ENCODE results near the gene FOXJ1. TPM values are rescaled to one million over a fixed set of nuclear protein-coding genes. Genes with fewer than 3 reads are reported as not detected.
A peak's percentile ranks its signal among the peaks of the same experiment; 100 is the strongest.

The FOXJ1 gene
- total and polyA plus RNA-seq, 2 of the 13 experiments (the other 11 are each of a cell fraction or from before 2014, with no cell fraction given), result 0.98 to 1.6 TPM

- TF ChIP-seq PCBP1 (IDR thresholded peaks at IDR 0.05; ENCODE audit: borderline replicate concordance, low read depth, low read length) (peak; percentile 85; the same call in 1 of the 2 replicates), ZNF564 (CRISPR knock-in tag; IDR thresholded peaks at IDR 0.05) (no peak), BCL6 (CRISPR knock-in tag; IDR thresholded peaks at IDR 0.05) (0 out of 2 replicates have a peak, but pooled peaks have one; percentile 21), CBFB (CRISPR knock-in tag; IDR thresholded peaks at IDR 0.05) (0 out of 2 replicates have a peak, but pooled peaks have one; percentile 0), PHF8 (CRISPR knock-in tag; IDR thresholded peaks at IDR 0.05) (peak; percentile 97), FOXK2 (IDR thresholded peaks at IDR 0.05) (no peak), ZSCAN25 (CRISPR knock-in tag; IDR thresholded peaks at IDR 0.05) (peak; percentile 73), IKZF4 (CRISPR knock-in tag; IDR thresholded peaks at IDR 0.05; ENCODE audit: borderline replicate concordance, low read depth, not compliant biosample characterization) (peak; percentile 68), ZNF747 (CRISPR knock-in tag; IDR thresholded peaks at IDR 0.05; ENCODE audit: borderline replicate concordance) (peak; percentile 14; the same call in 1 of the 2 replicates), NFYC (CRISPR knock-in tag; IDR thresholded peaks at IDR 0.05) (no peak), SMAD3 (CRISPR knock-in tag; IDR thresholded peaks at IDR 0.05) (0 out of 2 replicates have a peak, but pooled peaks have one; percentile 26), ZNF776 (CRISPR knock-in tag; IDR thresholded peaks at IDR 0.05) (0 out of 2 replicates have a peak, but pooled peaks have one; percentile 34), ZNF468 (CRISPR knock-in tag; IDR thresholded peaks at IDR 0.05) (no peak), ATF7 (IDR thresholded peaks at IDR 0.05) (no peak), ATF7 (CRISPR knock-in tag; IDR thresholded peaks at IDR 0.05) (0 out of 2 replicates have a peak, but pooled peaks have one; percentile 18)
- TF ChIP-seq, protein P1, sequence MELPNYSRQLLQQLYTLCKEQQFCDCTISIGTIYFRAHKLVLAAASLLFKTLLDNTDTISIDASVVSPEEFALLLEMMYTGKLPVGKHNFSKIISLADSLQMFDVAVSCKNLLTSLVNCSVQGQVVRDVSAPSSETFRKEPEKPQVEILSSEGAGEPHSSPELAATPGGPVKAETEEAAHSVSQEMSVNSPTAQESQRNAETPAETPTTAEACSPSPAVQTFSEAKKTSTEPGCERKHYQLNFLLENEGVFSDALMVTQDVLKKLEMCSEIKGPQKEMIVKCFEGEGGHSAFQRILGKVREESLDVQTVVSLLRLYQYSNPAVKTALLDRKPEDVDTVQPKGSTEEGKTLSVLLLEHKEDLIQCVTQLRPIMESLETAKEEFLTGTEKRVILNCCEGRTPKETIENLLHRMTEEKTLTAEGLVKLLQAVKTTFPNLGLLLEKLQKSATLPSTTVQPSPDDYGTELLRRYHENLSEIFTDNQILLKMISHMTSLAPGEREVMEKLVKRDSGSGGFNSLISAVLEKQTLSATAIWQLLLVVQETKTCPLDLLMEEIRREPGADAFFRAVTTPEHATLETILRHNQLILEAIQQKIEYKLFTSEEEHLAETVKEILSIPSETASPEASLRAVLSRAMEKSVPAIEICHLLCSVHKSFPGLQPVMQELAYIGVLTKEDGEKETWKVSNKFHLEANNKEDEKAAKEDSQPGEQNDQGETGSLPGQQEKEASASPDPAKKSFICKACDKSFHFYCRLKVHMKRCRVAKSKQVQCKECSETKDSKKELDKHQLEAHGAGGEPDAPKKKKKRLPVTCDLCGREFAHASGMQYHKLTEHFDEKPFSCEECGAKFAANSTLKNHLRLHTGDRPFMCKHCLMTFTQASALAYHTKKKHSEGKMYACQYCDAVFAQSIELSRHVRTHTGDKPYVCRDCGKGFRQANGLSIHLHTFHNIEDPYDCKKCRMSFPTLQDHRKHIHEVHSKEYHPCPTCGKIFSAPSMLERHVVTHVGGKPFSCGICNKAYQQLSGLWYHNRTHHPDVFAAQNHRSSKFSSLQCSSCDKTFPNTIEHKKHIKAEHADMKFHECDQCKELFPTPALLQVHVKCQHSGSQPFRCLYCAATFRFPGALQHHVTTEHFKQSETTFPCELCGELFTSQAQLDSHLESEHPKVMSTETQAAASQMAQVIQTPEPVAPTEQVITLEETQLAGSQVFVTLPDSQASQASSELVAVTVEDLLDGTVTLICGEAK (IDR thresholded peaks at IDR 0.05), result no peak
- TF ChIP-seq, protein P1 (CRISPR knock-in tag; IDR thresholded peaks at IDR 0.05), result peak; percentile 49
- TF ChIP-seq, protein P2, sequence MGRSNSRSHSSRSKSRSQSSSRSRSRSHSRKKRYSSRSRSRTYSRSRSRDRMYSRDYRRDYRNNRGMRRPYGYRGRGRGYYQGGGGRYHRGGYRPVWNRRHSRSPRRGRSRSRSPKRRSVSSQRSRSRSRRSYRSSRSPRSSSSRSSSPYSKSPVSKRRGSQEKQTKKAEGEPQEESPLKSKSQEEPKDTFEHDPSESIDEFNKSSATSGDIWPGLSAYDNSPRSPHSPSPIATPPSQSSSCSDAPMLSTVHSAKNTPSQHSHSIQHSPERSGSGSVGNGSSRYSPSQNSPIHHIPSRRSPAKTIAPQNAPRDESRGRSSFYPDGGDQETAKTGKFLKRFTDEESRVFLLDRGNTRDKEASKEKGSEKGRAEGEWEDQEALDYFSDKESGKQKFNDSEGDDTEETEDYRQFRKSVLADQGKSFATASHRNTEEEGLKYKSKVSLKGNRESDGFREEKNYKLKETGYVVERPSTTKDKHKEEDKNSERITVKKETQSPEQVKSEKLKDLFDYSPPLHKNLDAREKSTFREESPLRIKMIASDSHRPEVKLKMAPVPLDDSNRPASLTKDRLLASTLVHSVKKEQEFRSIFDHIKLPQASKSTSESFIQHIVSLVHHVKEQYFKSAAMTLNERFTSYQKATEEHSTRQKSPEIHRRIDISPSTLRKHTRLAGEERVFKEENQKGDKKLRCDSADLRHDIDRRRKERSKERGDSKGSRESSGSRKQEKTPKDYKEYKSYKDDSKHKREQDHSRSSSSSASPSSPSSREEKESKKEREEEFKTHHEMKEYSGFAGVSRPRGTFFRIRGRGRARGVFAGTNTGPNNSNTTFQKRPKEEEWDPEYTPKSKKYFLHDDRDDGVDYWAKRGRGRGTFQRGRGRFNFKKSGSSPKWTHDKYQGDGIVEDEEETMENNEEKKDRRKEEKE (IDR thresholded peaks at IDR 0.05), result no peak
Observed at GRCh38 chr17:76103274-76104139, 37.5 kb downstream of the FOXJ1 start, which contains the start of gene EXOC7 (continued).
